Measurements from ENCODE around the gene DHCR24. TPM values are rescaled to one million over a fixed set of nuclear protein-coding genes. Genes with fewer than 3 reads are reported as not detected.

The DHCR24 gene
- total RNA-seq, 1 experiment from 2014 or later = 337 TPM

GRCh38 chr1:54825696-54826095 lies 61.3 kb downstream of the DHCR24 start (continued):
- TF ChIP-seq PRDM15 (CRISPR knock-in tag; IDR thresholded peaks at IDR 0.05) (no peak), HMGA2 (CRISPR knock-in tag; IDR thresholded peaks at IDR 0.05) (no peak), USF2 (CRISPR knock-in tag; IDR thresholded peaks at IDR 0.05) (no peak), ATF6 (CRISPR knock-in tag; IDR thresholded peaks at IDR 0.05) (no peak), CTCF (IDR thresholded peaks at IDR 0.05) (no peak), ZNF423 (CRISPR knock-in tag; IDR thresholded peaks at IDR 0.05) (no peak)

GRCh38 chr1:54823670-54824069 lies 63.3 kb downstream of the DHCR24 start:
- Mint-ChIP-seq H3K27ac (no peak overlapping the region), H3K27me3 (ENCODE audit: low read depth) (peaks cover 6% of the 10 kb centered on the region; the same call in 1 of the 2 replicates), H3K4me3 (no peak overlapping the region), H3K9me3 (peaks cover 44% of the 10 kb centered on the region), H3K4me1 (peaks cover 6% of the 10 kb centered on the region), H3K36me3 (peaks cover 10% of the 10 kb centered on the region)
- ChIA-PET CTCF (interaction anchor here (0.7 kb wide), 1 partner anchor 31 kb away, joined by 3 read pairs; no protein-coding TSS in a partner anchor), POLR2A (no interaction called here)
- ATAC-seq = no peak
- no peak for TF ChIP-seq ZMAT4 (CRISPR knock-in tag; IDR thresholded peaks at IDR 0.05)
- TF ChIP-seq NFE2L1 (CRISPR knock-in tag; IDR thresholded peaks at IDR 0.05) = no peak
- DNase-seq (ENCODE audit: low spot score) = no peak

- H3K36me3 Mint-ChIP-seq = peaks cover 7% of the 10 kb centered on the region
- no peak overlapping the region for H3K4me3 Mint-ChIP-seq
- ChIA-PET POLR2A (no interaction called here), CTCF (no interaction called here)
- H3K9me3 Mint-ChIP-seq = peaks cover 24% of the 10 kb centered on the region
- H3K4me1 Mint-ChIP-seq = peaks cover 13% of the 10 kb centered on the region
- H3K27me3 Mint-ChIP-seq (ENCODE audit: low read depth) = peaks cover 5% of the 10 kb centered on the region; the same call in 1 of the 2 replicates
- DNase-seq (ENCODE audit: low spot score) (no peak), ATAC-seq (no peak)
- H3K27ac Mint-ChIP-seq = no peak overlapping the region
- TF ChIP-seq MYBL2 (CRISPR knock-in tag; IDR thresholded peaks at IDR 0.05) (no peak), CDX4 (CRISPR knock-in tag; IDR thresholded peaks at IDR 0.05; ENCODE audit: borderline replicate concordance) (no peak), ATF1 (CRISPR knock-in tag; IDR thresholded peaks at IDR 0.05) (no peak), ZNF671 (CRISPR knock-in tag; IDR thresholded peaks at IDR 0.05) (no peak), SP1 (CRISPR knock-in tag; conservative IDR thresholded peaks at IDR 0.05) (no peak), ATF6 (CRISPR knock-in tag; IDR thresholded peaks at IDR 0.05) (no peak), NFYB (CRISPR knock-in tag; conservative IDR thresholded peaks at IDR 0.05; ENCODE audit: low read depth) (no peak), ZBTB43 (CRISPR knock-in tag; IDR thresholded peaks at IDR 0.05) (no peak), IRF2 (CRISPR knock-in tag; IDR thresholded peaks at IDR 0.05; ENCODE audit: borderline replicate concordance, low read depth) (no peak), ZNF423 (CRISPR knock-in tag; IDR thresholded peaks at IDR 0.05) (no peak), ZNF263 (CRISPR knock-in tag; IDR thresholded peaks at IDR 0.05; ENCODE audit: low read depth) (no peak), ATF2 (CRISPR knock-in tag; IDR thresholded peaks at IDR 0.05; ENCODE audit: borderline replicate concordance, low read depth) (no peak)
Observed at GRCh38 chr1:54819733-54820132, 67.3 kb downstream of the DHCR24 start.
